ENCODE data around the gene LRPPRC. TPM values are rescaled to one million over a fixed set of nuclear protein-coding genes. Genes with fewer than 3 reads are reported as not detected.

LRPPRC gene
- total RNA-seq, 1 experiment from 2014 or later: 253 TPM

DNA sequence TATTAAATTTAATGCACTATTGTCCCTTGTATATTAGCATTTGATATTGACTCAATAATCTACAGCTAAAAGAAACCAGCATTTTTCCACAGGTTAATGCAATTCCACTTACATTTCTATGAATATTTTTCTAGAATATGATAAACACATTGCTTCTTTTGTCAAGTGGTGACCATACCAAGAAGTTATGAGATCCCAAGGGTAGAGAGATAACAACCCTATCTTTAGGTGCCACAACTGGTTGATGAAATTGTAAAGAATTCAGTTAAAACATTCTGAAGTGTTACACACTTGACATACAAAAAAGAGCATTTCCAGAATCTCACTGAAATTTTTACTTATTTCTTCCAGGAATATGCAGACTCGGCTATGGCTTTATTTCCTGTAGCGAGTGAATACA is 101.0 kb downstream of the LRPPRC start (continued):
- TF ChIP-seq, protein P1, sequence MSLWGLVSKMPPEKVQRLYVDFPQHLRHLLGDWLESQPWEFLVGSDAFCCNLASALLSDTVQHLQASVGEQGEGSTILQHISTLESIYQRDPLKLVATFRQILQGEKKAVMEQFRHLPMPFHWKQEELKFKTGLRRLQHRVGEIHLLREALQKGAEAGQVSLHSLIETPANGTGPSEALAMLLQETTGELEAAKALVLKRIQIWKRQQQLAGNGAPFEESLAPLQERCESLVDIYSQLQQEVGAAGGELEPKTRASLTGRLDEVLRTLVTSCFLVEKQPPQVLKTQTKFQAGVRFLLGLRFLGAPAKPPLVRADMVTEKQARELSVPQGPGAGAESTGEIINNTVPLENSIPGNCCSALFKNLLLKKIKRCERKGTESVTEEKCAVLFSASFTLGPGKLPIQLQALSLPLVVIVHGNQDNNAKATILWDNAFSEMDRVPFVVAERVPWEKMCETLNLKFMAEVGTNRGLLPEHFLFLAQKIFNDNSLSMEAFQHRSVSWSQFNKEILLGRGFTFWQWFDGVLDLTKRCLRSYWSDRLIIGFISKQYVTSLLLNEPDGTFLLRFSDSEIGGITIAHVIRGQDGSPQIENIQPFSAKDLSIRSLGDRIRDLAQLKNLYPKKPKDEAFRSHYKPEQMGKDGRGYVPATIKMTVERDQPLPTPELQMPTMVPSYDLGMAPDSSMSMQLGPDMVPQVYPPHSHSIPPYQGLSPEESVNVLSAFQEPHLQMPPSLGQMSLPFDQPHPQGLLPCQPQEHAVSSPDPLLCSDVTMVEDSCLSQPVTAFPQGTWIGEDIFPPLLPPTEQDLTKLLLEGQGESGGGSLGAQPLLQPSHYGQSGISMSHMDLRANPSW (CRISPR knock-in tag; conservative IDR thresholded peaks at IDR 0.05; ENCODE audit: low read depth): no peak
- TF ChIP-seq SMAD3 (CRISPR knock-in tag; IDR thresholded peaks at IDR 0.05; ENCODE audit: borderline replicate concordance): no peak
- TF ChIP-seq, protein P2, sequence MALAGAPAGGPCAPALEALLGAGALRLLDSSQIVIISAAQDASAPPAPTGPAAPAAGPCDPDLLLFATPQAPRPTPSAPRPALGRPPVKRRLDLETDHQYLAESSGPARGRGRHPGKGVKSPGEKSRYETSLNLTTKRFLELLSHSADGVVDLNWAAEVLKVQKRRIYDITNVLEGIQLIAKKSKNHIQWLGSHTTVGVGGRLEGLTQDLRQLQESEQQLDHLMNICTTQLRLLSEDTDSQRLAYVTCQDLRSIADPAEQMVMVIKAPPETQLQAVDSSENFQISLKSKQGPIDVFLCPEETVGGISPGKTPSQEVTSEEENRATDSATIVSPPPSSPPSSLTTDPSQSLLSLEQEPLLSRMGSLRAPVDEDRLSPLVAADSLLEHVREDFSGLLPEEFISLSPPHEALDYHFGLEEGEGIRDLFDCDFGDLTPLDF (CRISPR knock-in tag; IDR thresholded peaks at IDR 0.05): no peak

DNA sequence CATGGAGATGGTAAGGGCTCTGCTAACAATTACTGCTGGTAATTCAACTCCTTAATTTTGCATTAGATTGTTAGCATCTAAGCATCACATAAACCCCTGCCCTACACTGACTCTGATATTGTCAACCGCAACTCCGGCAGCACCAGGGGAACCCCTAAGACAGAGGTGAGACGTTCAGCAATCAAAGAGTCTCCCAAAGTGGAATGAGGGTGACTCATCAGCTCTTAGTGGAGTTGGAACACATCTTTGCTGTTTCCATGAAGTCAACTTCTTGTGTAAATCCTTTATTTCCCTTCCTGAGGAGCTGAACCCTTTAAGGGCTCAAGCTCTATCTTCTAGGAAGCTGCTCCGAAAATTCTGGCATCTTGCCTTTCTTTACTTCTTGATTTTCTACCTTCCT is 104.9 kb downstream of the LRPPRC start:
- POLR2A ChIA-PET: no interaction called here
- H3K4me1 Mint-ChIP-seq: no peaks in the 10 kb centered on the region
- H3K27ac Mint-ChIP-seq: no peak overlapping the region; the same call in 1 of the 2 replicates
- no peaks in the 10 kb centered on the region for H3K27me3 Mint-ChIP-seq (ENCODE audit: low read depth)
- DNase-seq (ENCODE audit: low spot score): no peak
- H3K9me3 Mint-ChIP-seq: no peaks in the 10 kb centered on the region
- no peak for ATAC-seq
- no peak overlapping the region for H3K4me3 Mint-ChIP-seq
- H3K36me3 Mint-ChIP-seq: peaks cover 82% of the 10 kb centered on the region
- TF ChIP-seq, protein P3, sequence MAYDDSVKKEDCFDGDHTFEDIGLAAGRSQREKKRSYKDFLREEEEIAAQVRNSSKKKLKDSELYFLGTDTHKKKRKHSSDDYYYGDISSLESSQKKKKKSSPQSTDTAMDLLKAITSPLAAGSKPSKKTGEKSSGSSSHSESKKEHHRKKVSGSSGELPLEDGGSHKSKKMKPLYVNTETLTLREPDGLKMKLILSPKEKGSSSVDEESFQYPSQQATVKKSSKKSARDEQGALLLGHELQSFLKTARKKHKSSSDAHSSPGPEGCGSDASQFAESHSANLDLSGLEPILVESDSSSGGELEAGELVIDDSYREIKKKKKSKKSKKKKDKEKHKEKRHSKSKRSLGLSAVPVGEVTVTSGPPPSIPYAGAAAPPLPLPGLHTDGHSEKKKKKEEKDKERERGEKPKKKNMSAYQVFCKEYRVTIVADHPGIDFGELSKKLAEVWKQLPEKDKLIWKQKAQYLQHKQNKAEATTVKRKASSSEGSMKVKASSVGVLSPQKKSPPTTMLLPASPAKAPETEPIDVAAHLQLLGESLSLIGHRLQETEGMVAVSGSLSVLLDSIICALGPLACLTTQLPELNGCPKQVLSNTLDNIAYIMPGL (CRISPR knock-in tag; IDR thresholded peaks at IDR 0.05): no peak
- TF ChIP-seq ZNF138 (CRISPR knock-in tag; conservative IDR thresholded peaks at IDR 0.05) (no peak), NFE2L1 (CRISPR knock-in tag; IDR thresholded peaks at IDR 0.05) (no peak), MXD4 (CRISPR knock-in tag; IDR thresholded peaks at IDR 0.05; ENCODE audit: borderline replicate concordance) (no peak), HMGA2 (CRISPR knock-in tag; IDR thresholded peaks at IDR 0.05) (no peak), ZNF317 (CRISPR knock-in tag; IDR thresholded peaks at IDR 0.05; ENCODE audit: borderline replicate concordance, low read depth) (no peak), ATF1 (CRISPR knock-in tag; IDR thresholded peaks at IDR 0.05) (no peak), SOX15 (CRISPR knock-in tag; IDR thresholded peaks at IDR 0.05) (no peak), EMX1 (CRISPR knock-in tag; IDR thresholded peaks at IDR 0.05) (no peak), ZNF671 (CRISPR knock-in tag; IDR thresholded peaks at IDR 0.05) (no peak), ETV6 (CRISPR knock-in tag; IDR thresholded peaks at IDR 0.05) (no peak), CBFB (CRISPR knock-in tag; IDR thresholded peaks at IDR 0.05; ENCODE audit: low read depth) (no peak), TCF7 (CRISPR knock-in tag; IDR thresholded peaks at IDR 0.05; ENCODE audit: low read depth) (no peak), FOXK1 (CRISPR knock-in tag; IDR thresholded peaks at IDR 0.05) (no peak)
- TF ChIP-seq, protein P4, sequence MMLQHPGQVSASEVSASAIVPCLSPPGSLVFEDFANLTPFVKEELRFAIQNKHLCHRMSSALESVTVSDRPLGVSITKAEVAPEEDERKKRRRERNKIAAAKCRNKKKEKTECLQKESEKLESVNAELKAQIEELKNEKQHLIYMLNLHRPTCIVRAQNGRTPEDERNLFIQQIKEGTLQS (CRISPR knock-in tag; conservative IDR thresholded peaks at IDR 0.05): no peak
- TF ChIP-seq, protein P5, sequence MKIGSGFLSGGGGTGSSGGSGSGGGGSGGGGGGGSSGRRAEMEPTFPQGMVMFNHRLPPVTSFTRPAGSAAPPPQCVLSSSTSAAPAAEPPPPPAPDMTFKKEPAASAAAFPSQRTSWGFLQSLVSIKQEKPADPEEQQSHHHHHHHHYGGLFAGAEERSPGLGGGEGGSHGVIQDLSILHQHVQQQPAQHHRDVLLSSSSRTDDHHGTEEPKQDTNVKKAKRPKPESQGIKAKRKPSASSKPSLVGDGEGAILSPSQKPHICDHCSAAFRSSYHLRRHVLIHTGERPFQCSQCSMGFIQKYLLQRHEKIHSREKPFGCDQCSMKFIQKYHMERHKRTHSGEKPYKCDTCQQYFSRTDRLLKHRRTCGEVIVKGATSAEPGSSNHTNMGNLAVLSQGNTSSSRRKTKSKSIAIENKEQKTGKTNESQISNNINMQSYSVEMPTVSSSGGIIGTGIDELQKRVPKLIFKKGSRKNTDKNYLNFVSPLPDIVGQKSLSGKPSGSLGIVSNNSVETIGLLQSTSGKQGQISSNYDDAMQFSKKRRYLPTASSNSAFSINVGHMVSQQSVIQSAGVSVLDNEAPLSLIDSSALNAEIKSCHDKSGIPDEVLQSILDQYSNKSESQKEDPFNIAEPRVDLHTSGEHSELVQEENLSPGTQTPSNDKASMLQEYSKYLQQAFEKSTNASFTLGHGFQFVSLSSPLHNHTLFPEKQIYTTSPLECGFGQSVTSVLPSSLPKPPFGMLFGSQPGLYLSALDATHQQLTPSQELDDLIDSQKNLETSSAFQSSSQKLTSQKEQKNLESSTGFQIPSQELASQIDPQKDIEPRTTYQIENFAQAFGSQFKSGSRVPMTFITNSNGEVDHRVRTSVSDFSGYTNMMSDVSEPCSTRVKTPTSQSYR (CRISPR knock-in tag; IDR thresholded peaks at IDR 0.05): no peak
- TF ChIP-seq, protein P6, sequence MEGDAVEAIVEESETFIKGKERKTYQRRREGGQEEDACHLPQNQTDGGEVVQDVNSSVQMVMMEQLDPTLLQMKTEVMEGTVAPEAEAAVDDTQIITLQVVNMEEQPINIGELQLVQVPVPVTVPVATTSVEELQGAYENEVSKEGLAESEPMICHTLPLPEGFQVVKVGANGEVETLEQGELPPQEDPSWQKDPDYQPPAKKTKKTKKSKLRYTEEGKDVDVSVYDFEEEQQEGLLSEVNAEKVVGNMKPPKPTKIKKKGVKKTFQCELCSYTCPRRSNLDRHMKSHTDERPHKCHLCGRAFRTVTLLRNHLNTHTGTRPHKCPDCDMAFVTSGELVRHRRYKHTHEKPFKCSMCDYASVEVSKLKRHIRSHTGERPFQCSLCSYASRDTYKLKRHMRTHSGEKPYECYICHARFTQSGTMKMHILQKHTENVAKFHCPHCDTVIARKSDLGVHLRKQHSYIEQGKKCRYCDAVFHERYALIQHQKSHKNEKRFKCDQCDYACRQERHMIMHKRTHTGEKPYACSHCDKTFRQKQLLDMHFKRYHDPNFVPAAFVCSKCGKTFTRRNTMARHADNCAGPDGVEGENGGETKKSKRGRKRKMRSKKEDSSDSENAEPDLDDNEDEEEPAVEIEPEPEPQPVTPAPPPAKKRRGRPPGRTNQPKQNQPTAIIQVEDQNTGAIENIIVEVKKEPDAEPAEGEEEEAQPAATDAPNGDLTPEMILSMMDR (IDR thresholded peaks at IDR 0.05): no peak
- TF ChIP-seq, protein P7, sequence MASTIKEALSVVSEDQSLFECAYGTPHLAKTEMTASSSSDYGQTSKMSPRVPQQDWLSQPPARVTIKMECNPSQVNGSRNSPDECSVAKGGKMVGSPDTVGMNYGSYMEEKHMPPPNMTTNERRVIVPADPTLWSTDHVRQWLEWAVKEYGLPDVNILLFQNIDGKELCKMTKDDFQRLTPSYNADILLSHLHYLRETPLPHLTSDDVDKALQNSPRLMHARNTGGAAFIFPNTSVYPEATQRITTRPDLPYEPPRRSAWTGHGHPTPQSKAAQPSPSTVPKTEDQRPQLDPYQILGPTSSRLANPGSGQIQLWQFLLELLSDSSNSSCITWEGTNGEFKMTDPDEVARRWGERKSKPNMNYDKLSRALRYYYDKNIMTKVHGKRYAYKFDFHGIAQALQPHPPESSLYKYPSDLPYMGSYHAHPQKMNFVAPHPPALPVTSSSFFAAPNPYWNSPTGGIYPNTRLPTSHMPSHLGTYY (CRISPR knock-in tag; IDR thresholded peaks at IDR 0.05): no peak
- TF ChIP-seq, protein P8, sequence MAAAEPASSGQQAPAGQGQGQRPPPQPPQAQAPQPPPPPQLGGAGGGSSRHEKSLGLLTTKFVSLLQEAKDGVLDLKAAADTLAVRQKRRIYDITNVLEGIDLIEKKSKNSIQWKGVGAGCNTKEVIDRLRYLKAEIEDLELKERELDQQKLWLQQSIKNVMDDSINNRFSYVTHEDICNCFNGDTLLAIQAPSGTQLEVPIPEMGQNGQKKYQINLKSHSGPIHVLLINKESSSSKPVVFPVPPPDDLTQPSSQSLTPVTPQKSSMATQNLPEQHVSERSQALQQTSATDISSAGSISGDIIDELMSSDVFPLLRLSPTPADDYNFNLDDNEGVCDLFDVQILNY (CRISPR knock-in tag; IDR thresholded peaks at IDR 0.05): no peak
- TF ChIP-seq, protein P9, sequence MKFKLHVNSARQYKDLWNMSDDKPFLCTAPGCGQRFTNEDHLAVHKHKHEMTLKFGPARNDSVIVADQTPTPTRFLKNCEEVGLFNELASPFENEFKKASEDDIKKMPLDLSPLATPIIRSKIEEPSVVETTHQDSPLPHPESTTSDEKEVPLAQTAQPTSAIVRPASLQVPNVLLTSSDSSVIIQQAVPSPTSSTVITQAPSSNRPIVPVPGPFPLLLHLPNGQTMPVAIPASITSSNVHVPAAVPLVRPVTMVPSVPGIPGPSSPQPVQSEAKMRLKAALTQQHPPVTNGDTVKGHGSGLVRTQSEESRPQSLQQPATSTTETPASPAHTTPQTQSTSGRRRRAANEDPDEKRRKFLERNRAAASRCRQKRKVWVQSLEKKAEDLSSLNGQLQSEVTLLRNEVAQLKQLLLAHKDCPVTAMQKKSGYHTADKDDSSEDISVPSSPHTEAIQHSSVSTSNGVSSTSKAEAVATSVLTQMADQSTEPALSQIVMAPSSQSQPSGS (CRISPR knock-in tag; IDR thresholded peaks at IDR 0.05; ENCODE audit: borderline replicate concordance, low read depth): no peak
- CTCF ChIA-PET: no interaction called here
